ENCODE results near the gene CEP112.

Gene CEP112

DNA sequence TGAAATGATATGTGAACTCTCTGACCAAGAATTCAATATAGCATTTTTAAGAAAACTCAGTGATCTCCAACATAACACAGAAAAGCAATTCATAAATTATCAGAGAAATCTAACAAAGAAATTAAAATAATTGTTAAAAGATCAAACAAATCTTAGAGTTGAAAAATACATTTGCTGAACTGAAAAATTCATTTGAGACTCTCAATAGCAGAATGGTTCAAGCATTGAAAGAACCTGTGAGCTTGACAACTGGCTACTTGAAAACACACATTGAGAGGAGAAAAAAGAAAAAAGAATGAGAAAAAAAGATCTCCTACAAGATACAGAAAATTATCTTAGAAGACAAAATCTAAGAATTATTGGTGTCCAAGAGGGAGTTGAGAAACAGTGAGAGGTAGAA is 203.5 kb downstream of the CEP112 start:
- DNase-seq (ENCODE audit: low spot score) = no peak

- DNase-seq (ENCODE audit: low spot score) = peak; percentile 47
These were observed 203.9 kb downstream of the CEP112 start for GRCh38 chr17:65987988-65988387.

GRCh38 chr17:65985571-65985970 is 206.4 kb downstream of the CEP112 start:
- DNase-seq (ENCODE audit: low spot score) = no peak

DNA sequence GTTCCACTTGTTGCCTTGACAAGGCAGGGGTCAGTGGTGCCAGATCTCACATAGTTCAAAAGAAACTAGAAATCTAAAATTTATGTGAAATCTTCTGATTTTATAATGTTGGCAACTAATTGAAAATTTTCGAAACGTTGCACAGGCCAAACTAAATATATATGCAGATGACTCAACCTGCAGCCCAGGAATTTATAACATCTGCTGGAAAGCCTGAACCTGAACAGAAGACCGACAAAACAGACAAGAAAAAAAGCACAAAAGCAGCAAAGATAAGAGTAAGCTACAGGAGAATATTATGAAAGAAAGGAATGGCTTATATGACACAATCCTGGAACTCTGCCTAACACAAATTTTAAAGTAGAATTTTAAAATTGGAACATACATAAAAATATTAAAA is 207.6 kb downstream of the CEP112 start:
- no peak for DNase-seq (ENCODE audit: low spot score)

DNA sequence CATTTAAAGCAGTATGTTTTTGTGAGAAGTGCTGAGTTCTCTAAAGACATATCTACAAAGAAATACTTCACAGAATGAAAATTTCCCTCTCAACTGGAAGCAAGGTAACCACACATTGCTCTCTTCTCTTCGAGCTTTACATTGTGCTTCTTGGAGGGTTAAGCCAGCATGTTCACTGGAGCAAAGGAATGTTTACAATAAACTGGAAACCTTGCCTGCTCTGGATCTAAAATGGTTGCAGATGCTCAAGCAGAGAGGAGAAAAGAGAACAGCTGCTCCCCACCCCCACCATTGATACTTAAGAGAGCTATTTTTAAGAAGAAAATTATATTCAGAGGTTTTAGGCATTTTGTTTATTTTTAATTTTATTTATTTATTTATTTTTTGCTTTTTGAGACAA is 213.1 kb downstream of the CEP112 start:
- DNase-seq (ENCODE audit: low spot score) = no peak

GRCh38 chr17:65977041-65977440 is 214.9 kb downstream of the CEP112 start:
- no peak for DNase-seq (ENCODE audit: low spot score)

DNA sequence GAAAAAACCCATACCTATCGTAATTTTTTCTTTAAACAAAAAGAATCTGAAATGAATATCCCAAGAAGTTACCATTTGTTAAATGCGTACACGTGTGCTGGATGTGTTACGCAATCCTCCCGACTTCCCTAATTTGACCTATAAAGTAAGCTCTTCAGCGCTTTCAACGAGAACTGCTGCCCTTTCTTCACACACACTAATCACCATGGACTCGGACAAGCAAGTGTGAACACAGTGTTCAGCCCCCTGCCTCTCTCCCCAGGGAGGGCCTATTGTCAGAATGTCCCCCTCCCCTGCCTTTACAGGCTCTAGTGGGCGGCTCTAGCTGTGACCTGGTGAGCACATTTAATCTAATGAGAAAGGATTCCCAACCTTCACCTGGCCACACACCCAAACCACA is 216.1 kb downstream of the CEP112 start:
- DNase-seq (ENCODE audit: low spot score) = no peak

DNA sequence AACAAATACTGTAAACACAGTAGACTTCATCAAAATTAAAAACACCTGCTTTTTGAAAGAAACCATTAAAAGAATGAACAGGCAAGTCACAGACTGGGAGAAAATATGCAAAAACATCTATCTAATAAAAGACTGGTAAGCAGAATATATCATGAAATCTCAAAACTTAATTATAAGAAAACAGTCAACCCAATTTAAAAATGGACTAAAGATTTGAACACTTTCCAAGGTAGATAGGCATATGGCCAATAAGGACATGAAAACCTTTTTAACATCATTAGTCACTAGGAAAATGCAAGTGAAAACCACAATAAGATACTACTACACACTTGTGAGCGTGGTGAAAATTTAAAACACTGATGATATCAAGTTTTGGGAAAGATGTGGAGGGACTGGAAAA is 218.7 kb downstream of the CEP112 start:
- no peak for DNase-seq (ENCODE audit: low spot score)

- DNase-seq (ENCODE audit: low spot score) = no peak
These were observed 224.6 kb downstream of the CEP112 start for GRCh38 chr17:65967372-65967771.

GRCh38 chr17:65966072-65966695 is 225.7 kb downstream of the CEP112 start:
- DNase-seq (ENCODE audit: low spot score) = no peak

GRCh38 chr17:65963179-65963578 is 228.8 kb downstream of the CEP112 start:
- no peak for DNase-seq (ENCODE audit: low spot score)

- DNase-seq (ENCODE audit: low spot score) = no peak
These were observed 232.3 kb downstream of the CEP112 start for GRCh38 chr17:65959630-65960029.

- no peak for DNase-seq (ENCODE audit: low spot score)
These were observed 235.1 kb downstream of the CEP112 start for GRCh38 chr17:65956814-65957213.

- no peak for DNase-seq (ENCODE audit: low spot score)
These were observed 237.8 kb downstream of the CEP112 start for GRCh38 chr17:65954148-65954449.

DNA sequence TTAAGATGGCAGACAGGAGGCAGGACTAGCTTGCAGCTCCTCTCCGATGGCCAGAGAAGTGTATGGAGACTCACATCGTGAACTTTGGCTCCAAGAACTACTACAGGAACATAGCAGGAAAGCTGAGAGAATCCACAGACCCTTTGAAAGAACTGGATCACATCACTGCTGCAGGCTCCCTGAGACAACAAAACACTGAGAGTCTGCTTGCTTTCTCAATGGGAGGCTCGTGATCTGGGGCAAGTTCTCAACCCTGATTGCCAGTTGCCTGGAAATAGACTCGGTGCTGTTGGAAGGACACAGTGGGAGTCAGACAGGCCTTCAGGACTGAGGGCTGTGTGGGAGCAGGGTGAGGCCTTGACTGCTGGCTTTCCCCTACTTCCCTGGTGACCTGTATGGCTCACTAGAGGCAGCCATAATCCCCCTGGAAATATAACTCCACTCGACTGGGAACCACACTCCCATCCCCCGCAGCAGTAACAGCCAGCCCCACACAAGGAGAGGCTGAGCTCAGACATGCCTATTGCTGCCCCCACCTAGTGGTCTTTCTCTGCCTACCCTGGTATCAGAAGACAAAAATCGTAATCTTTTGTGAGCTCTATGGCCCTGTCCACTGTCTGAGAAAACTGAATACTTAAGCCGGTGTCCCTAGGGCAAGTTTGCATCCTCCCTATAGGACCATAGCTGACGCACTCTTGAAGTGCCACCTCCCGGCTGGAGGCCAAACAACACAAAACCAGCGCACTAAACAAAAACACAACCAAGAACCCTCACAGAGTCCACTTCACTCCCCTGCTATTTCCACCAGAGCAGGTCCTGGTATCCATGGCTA is 238.4 kb downstream of the CEP112 start:
- no peak for DNase-seq (ENCODE audit: low spot score)

- DNase-seq (ENCODE audit: low spot score) = no peak
These were observed 239.3 kb downstream of the CEP112 start for GRCh38 chr17:65952586-65952985.

- no peak for DNase-seq (ENCODE audit: low spot score)
These were observed 239.9 kb downstream of the CEP112 start for GRCh38 chr17:65952015-65952414.

DNA sequence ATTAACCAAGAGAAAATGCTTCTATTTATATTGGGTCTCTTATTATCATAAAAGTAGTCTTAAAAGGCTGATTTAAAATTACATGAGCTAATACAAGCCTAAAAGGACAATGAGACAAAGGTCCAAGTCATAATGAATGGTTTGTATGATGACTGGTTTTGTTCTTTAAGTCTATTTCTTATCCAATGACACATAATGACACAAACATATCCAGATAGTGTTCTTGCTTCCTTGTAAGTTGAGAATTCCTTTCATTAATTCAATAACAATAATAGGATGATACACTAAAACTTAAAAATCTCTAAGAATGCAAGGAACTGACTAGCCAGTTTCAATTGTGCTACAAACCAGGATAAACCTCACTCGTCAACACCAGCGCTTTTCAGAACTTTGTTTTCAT is 244.1 kb downstream of the CEP112 start:
- DNase-seq (ENCODE audit: low spot score) = no peak

DNA sequence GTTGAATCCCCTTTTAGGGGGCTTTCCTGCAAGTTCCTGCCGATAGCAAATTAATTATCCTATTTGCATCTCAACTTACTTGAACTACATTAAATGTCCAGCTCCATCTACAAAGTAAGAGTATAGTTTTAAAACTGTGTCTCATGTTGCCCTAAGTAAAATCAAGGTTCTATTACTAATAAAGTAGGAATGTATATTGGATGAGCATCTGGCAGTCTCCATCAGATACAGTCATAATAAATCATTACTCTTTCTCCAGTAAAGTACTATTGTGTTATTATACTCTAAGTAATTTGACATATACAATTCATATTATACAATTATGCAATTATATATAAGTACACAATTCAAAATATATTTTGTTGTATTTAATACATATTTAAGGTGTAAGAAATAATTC is 249.3 kb downstream of the CEP112 start:
- no peak for DNase-seq (ENCODE audit: low spot score)

DNA sequence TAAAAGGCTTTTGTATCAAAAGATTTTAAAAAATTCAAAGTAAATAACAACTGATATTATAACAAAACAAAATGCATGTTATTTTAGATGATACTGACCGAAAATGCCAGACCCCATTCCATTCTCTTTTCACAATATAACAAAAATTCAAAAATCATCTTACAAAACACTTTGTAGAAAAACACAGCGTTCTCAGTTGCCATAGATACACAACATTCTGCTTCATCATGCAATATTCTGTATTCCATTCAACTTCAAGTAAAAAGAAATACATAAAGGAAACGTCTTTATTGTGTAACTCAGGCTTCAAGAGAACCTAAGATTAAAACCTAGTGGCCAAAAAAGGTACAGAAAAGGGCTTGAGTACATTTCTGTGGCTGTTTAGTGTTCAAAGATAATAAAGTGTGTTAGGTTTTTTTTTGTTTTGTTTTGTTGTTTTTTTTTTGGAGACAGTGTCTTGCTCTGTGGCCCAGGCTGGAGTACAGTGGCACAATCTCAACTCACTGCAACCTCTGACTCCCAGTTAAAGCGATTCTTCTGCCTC is 250.5 kb downstream of the CEP112 start:
- DNase-seq (ENCODE audit: low spot score) = no peak

GRCh38 chr17:65936013-65936412 is 255.9 kb downstream of the CEP112 start:
- DNase-seq (ENCODE audit: low spot score) = no peak

- DNase-seq (ENCODE audit: low spot score) = no peak
These were observed 258.6 kb downstream of the CEP112 start for GRCh38 chr17:65933290-65933689.

- no peak for DNase-seq (ENCODE audit: low spot score)
These were observed 260.4 kb downstream of the CEP112 start for GRCh38 chr17:65931246-65932149.

Data from D341Med (cell line).